T-cell (primary cell): ENCODE measurements around the gene LGR5. TPM values are rescaled to one million over a fixed set of nuclear protein-coding genes. Genes with fewer than 3 reads are reported as not detected.

Experiments used
- ATAC-seq, 4 experiments: fragments of 200-7000 bp in 3 of 4; fragments of 150-1000 bp in 1 of 4; cut with Tn5 transposase; replicated peaks in 1 of 4; 1 replicate in 3 of 4; 2 replicates in 1 of 4; pipeline ENCODE4 v1.10.0; 2021; ENCODE audit warnings: moderate library complexity in 3 of 4, mild to moderate bottlenecking in 2 of 4, moderate number of reproducible peaks in 1 of 4
- CTCF ChIA-PET, 2 donors: fragments of 300-600 bp; sonication (Branson Sonifier 250); formaldehyde crosslinking; loops; one replicate each; lab custom pipeline; 2022; ENCODE audit warnings: antibody characterized with exemption in 2 of 2; lab: Charles Lee
- POLR2A ChIA-PET, 2 donors: fragments of 300-600 bp; sonication (Branson Sonifier 250); formaldehyde crosslinking; loops; one replicate each; lab custom pipeline; 2022; ENCODE audit warnings: antibody characterized with exemption in 2 of 2; lab: Charles Lee
- DNase-seq, 35 experiments: peaks; one replicate each; pipeline versions ENCODE4 v3.0.0 to v3.0.0-alpha.2; 2013 to 2023
- H3K27ac ChIP-seq: one replicate; pipeline ENCODE4 v1.5.1; 2013; ENCODE audit warnings: low read length
- H3K27me3 ChIP-seq, 2 experiments: replicated peaks in 1 of 2; 1 replicate in 1 of 2; 2 replicates in 1 of 2; pipeline versions ENCODE4 v1.6.1 to v1.7.0; 2013; ENCODE audit warnings: low read length in 1 of 2, mixed read lengths in 1 of 2; ENCODE audit not compliant: control insufficient read depth in 2 of 2, insufficient read depth in 2 of 2; ENCODE audit errors: extremely low read depth in 1 of 2
- H3K36me3 ChIP-seq, 2 donors: 1 replicate in 1 of 2; 2 replicates in 1 of 2; pipeline versions ENCODE4 v1.6.1 to v1.7.0; 2013; ENCODE audit warnings: low read length in 1 of 2; ENCODE audit not compliant: control insufficient read depth in 2 of 2, insufficient read depth in 1 of 2; ENCODE audit errors: extremely low read depth in 1 of 2
- H3K4me1 ChIP-seq, 2 experiments: 1 replicate in 1 of 2; 2 replicates in 1 of 2; pipeline versions ENCODE4 v1.6.1 to v1.7.0; 2013; ENCODE audit warnings: low read length in 2 of 2, mixed read lengths in 1 of 2; ENCODE audit not compliant: insufficient read depth in 2 of 2, control insufficient read depth in 1 of 2; ENCODE audit errors: extremely low read depth in 1 of 2
- H3K4me3 ChIP-seq, 2 donors: 1 replicate in 1 of 2; 2 replicates in 1 of 2; pipeline versions ENCODE4 v1.5.1 to v1.7.0; 2013; ENCODE audit warnings: mild to moderate bottlenecking in 2 of 2, low read length in 1 of 2, moderate library complexity in 1 of 2; ENCODE audit not compliant: control insufficient read depth in 1 of 2; ENCODE audit errors: extremely low read depth in 1 of 2
- H3K9me3 ChIP-seq: 2 replicates; pipeline ENCODE4 v1.7.0; 2013
- H3K27ac Mint-ChIP-seq, 2 donors: one replicate each; pipeline ENCODE4 v1.8.0; 2020 to 2021; ENCODE audit warnings: mild to moderate bottlenecking in 2 of 2, mixed read lengths in 2 of 2
- H3K27me3 Mint-ChIP-seq, 2 donors: one replicate each; pipeline ENCODE4 v1.8.0; 2021 to 2022; ENCODE audit warnings: mixed read lengths in 2 of 2
- H3K36me3 Mint-ChIP-seq: one replicate; pipeline ENCODE4 v1.8.0; 2021; ENCODE audit warnings: mixed read lengths
- H3K4me1 Mint-ChIP-seq, 3 donors: one replicate each; pipeline ENCODE4 v1.8.0; 2020 to 2022; ENCODE audit warnings: mixed read lengths in 3 of 3, mild to moderate bottlenecking in 1 of 3
- H3K4me3 Mint-ChIP-seq, 3 donors: one replicate each; pipeline ENCODE4 v1.8.0; 2020 to 2022; ENCODE audit warnings: mild to moderate bottlenecking in 3 of 3, mixed read lengths in 3 of 3, moderate library complexity in 3 of 3
- H3K9me3 Mint-ChIP-seq, 3 donors: one replicate each; pipeline ENCODE4 v1.8.0; 2020 to 2022; ENCODE audit warnings: mixed read lengths in 3 of 3
- WGBS: methylation state at CpG from one replicate; pipeline ENCODE4 v1.1.5; 2013; ENCODE audit warnings: missing lambda C conversion rate; ENCODE audit not compliant: insufficient coverage; 5-methylcytosine and 5-hydroxymethylcytosine counted together
- total RNA-seq, 35 experiments: library from RNA in 6 of 35; stranded (reverse) in 6 of 35; fragments of 120-200 nt in 1 of 35; gene quantifications; one replicate each; pipeline versions ENCODE4 v1.2.1 to v1.2.4 and lab custom pipeline; 2013 to 2026

LGR5 gene
- total RNA-seq, 5 donors from 2014 or later (not counting 1 experiment from before 2014, with no cell fraction given) = 0.25 TPM; not detected in 4

DNA sequence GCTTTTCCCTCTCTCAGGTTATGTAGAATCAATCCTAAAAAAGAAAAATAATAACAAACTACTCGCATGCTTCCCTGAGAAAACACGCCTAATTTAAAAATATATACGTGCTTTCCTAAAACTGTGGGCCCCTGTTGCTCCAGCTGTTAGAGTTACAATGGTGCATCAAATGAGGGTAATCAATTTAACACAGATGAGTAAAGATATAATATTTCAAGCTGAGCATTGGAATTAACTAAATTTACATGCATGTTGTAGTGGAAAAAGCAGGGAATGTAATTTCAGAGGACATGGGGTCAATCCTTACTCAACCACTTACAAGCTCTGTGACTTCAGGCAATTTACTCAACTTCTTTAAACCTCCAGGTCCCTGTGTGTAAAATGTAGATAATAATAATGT, 22.4 kb upstream of the LGR5 start:
- POLR2A ChIA-PET = interaction anchor here in 1 of 2 donors (0.6 kb wide), 1 partner anchor 45 kb away, joined by 3 read pairs; no protein-coding TSS in a partner anchor
- Mint-ChIP-seq H3K36me3 (no peaks in the 10 kb centered on the region), H3K9me3 (no peaks in the 10 kb centered on the region), H3K4me1 (no peaks in the 10 kb centered on the region), H3K27ac (no peak overlapping the region), H3K27me3 (peaks cover 3 to 6% of the 10 kb centered on the region in 2 donors), H3K4me3 (no peak overlapping the region)
- DNase-seq = no peak
- no peak overlapping the region for H3K27ac ChIP-seq
- WGBS = no CpG with 5 or more reads among the region's 3 CpGs
- no peak overlapping the region for H3K4me3 ChIP-seq
- no peaks in the 10 kb centered on the region for H3K36me3 ChIP-seq
- ATAC-seq = no peak
- H3K4me1 ChIP-seq = no peaks in the 10 kb centered on the region
- CTCF ChIA-PET = interaction anchor here (0.7 to 3.5 kb wide), 5 partner anchors 209 to 429 kb away, joined by 3 to 25 read pairs (median 7); no protein-coding TSS in a partner anchor
- no peaks in the 10 kb centered on the region for H3K9me3 ChIP-seq
- peaks cover 0 to 3% of the 10 kb centered on the region in 2 experiments for H3K27me3 ChIP-seq

DNA sequence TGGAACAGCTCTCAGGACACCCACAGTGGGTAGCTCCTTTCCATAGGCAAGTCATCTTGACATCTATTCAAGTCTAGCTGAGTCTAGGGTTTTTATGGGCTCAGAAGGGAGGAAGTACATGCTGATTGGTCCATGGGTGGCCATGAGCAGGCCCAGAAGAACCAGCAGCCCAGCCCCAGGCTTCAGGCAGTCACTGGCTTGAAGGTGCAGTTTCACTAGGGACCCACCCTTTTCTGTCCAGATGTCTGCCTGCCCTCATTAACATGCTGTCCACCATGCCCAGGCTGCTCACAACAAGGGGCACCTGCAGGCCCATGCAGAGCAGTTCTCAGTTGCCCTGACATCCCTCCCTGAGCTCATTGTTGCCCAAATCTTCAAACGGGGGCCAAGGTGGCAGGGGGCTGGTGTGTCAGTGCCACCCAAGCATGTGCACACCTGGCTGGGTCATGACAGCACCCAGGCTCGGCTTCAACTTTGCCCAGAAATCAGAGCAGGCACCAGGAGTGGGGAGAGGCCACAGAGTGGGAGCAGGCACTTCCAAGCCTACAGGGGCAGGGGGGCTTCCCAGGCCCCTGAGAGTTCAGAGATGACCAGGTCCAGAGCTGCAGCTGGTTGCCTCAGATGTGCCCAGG, 18.7 kb upstream of the LGR5 start:
- Mint-ChIP-seq H3K27me3 (peaks cover 4 to 27% of the 10 kb centered on the region in 2 donors), H3K4me1 (no peaks in the 10 kb centered on the region), H3K36me3 (no peaks in the 10 kb centered on the region), H3K27ac (no peak overlapping the region), H3K4me3 (no peak overlapping the region), H3K9me3 (no peaks in the 10 kb centered on the region)
- Histone ChIP-seq H3K4me1 (no peaks in the 10 kb centered on the region), H3K4me3 (no peak overlapping the region), H3K27me3 (peaks cover 0 to 3% of the 10 kb centered on the region in 2 experiments), H3K9me3 (no peaks in the 10 kb centered on the region), H3K27ac (no peak overlapping the region), H3K36me3 (no peaks in the 10 kb centered on the region)
- 62% methylated on average over 2 of the region's 2 CpGs for WGBS
- ChIA-PET POLR2A (no interaction called here), CTCF (interaction anchor here in 1 of 2 donors (0.5 kb wide), 1 partner anchor 326 kb away, joined by 3 read pairs; no protein-coding TSS in a partner anchor)
- DNase-seq (no peak), ATAC-seq (no peak)

DNA sequence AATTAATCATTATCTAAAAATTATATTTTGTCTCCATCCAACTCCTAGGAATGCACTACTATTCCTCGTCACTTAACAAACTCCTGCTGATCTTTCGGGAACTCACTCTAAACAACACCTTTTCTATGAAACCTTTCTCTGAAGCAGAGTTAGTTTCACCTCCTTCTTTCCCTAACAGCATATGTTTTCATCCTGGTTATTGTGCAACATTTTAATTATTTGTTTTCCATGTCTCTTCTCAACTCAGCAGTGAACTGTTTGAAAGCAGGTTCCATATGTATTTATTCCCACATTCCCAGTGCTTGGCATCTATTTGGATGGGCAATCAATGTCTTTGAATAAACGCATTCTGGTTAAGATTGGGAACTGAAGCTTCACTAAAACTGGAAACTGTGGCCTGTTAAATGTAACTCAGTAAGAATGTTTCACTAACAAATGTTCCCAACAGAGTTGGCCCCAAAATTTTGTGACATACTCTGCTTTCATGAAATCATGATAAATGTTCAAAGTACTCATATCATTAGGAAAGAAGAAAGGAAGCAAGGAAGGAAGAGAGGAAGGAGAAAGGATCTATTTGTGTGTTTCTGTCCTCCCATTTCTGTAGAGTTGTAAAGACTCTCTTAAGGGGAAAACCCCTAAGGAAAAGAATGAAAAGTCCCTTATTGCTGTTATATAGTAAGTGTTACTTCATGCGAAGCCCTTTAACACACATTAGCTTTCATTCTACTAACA, 13.9 kb upstream of the LGR5 start:
- ChIA-PET CTCF (interaction anchor here in 1 of 2 donors (0.6 kb wide), 1 partner anchor 316 kb away, joined by 3 read pairs; no protein-coding TSS in a partner anchor), POLR2A (no interaction called here)
- H3K27ac Mint-ChIP-seq = no peak overlapping the region
- WGBS = 79% methylated on average over 2 of the region's 4 CpGs
- H3K9me3 ChIP-seq = no peaks in the 10 kb centered on the region
- H3K4me1 Mint-ChIP-seq = no peaks in the 10 kb centered on the region
- H3K4me3 Mint-ChIP-seq = no peak overlapping the region
- H3K4me3 ChIP-seq = no peak overlapping the region
- DNase-seq (no peak), ATAC-seq (no peak)
- no peaks in the 10 kb centered on the region for H3K36me3 Mint-ChIP-seq
- H3K4me1 ChIP-seq = no peaks in the 10 kb centered on the region
- peaks cover 0 to 3% of the 10 kb centered on the region in 2 experiments for H3K27me3 ChIP-seq
- no peak overlapping the region for H3K27ac ChIP-seq
- H3K36me3 ChIP-seq = no peaks in the 10 kb centered on the region
- H3K27me3 Mint-ChIP-seq = peaks cover 17 to 43% of the 10 kb centered on the region in 2 donors
- H3K9me3 Mint-ChIP-seq = no peaks in the 10 kb centered on the region

DNA sequence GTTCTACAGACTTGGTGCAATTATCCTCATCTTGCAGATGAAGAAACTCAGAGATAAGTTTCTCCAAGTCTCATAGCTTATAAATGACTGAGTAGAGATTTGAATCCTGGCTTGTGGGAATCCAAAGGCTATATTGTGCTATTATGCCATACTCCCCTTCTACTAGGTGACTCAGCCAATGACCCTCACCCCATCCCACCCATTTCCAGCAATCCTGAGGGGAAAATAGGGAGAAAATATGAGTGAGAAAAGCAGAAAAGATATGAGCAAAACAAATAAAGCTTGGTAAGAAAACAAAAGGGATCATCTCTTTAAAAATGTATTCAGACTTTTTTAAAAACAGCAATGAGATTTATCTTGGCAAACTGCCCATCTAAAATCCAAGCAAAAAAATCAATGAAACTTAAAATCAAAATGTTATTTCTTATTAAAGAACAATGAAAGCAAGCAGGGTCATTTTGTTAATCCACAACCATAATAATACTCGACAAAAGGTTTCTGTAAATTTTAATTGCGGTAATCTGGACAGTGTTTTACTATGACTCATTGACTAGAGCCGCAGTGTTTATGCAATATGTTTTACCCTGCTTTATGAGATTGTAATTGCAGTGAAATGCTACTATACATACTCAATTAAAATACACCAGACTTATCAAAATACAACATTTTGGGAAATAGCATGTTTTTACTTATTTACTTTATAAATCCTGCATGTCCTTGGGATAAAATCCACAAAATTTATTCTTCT, 13.1 kb upstream of the LGR5 start:
- CTCF ChIA-PET = interaction anchor here in 1 of 2 donors (0.6 kb wide), 1 partner anchor 315 kb away, joined by 3 read pairs; no protein-coding TSS in a partner anchor
- no CpG with 5 or more reads among the region's 3 CpGs for WGBS
- ATAC-seq = no peak

DNA sequence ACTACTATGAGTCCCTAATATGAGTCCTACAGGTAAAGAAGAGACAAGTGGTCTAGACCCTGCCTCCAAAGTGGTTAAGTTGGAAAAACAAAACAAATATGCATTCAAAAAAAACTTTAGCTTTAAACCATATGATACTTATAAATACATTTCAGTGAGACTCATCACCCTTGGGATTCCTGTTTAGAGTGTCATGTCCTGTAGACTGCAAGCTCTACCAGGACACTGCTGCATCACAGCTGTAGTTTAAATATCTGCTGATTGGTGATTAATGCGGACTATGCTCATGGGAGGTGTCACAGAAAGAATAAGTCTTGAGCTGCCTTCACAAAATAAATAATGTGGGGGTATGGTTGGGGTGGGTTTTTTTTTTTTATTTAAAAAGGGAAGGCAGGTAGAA, 8.8 kb upstream of the LGR5 start:
- no peak overlapping the region for H3K4me3 ChIP-seq
- DNase-seq (no peak), ATAC-seq (no peak)
- peaks cover 8 to 10% (median 9%) of the 10 kb centered on the region in 3 donors for H3K9me3 Mint-ChIP-seq
- no peaks in the 10 kb centered on the region for H3K4me1 ChIP-seq
- ChIA-PET POLR2A (no interaction called here), CTCF (no interaction called here)
- no peak overlapping the region for H3K27ac ChIP-seq
- H3K9me3 ChIP-seq = no peaks in the 10 kb centered on the region
- no peak overlapping the region for H3K4me3 Mint-ChIP-seq
- H3K27ac Mint-ChIP-seq = no peak overlapping the region
- H3K4me1 Mint-ChIP-seq = no peaks in the 10 kb centered on the region
- no peaks in the 10 kb centered on the region for H3K36me3 Mint-ChIP-seq
- no CpG with 5 or more reads among the region's 1 CpG for WGBS
- no peaks in the 10 kb centered on the region for H3K36me3 ChIP-seq
- H3K27me3 Mint-ChIP-seq = peaks cover 41 to 50% of the 10 kb centered on the region in 2 donors
- peaks cover 0 to 3% of the 10 kb centered on the region in 2 experiments for H3K27me3 ChIP-seq

More for the DNA sequence above, 13.1 kb upstream of the LGR5 start:
- H3K36me3 ChIP-seq = no peaks in the 10 kb centered on the region
- peaks cover 17 to 43% of the 10 kb centered on the region in 2 donors for H3K27me3 Mint-ChIP-seq
- no peaks in the 10 kb centered on the region for H3K4me1 ChIP-seq
- H3K9me3 Mint-ChIP-seq = no peaks in the 10 kb centered on the region
- DNase-seq = no peak
- no peak overlapping the region for H3K27ac Mint-ChIP-seq
- H3K4me1 Mint-ChIP-seq = no peaks in the 10 kb centered on the region
- no peaks in the 10 kb centered on the region for H3K9me3 ChIP-seq
- H3K36me3 Mint-ChIP-seq = no peaks in the 10 kb centered on the region
- H3K4me3 ChIP-seq = no peak overlapping the region
- H3K4me3 Mint-ChIP-seq = no peak overlapping the region
- no peak overlapping the region for H3K27ac ChIP-seq
- no peaks in the 10 kb centered on the region for H3K27me3 ChIP-seq
- POLR2A ChIA-PET = no interaction called here

DNA sequence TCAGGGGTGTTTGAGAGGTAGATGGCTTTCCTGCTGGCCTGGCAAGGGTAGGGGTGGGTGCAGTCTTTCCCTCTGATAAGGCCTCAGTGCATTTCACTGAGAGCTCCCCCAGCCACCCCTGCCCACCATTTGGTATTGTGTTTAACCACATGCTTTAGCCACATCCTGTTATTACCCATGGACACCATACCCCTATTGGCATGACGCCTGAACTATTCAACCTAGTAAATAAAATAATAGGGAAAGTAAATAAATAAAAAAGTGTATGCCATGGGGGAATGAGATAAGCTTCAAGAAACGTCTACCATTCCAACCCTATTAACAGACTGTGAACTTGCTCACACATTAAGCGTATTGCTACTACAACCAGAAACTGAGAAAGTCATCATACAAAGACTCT, 7.6 kb upstream of the LGR5 start:
- ChIA-PET POLR2A (no interaction called here), CTCF (no interaction called here)
- no peak for DNase-seq
- no peaks in the 10 kb centered on the region for H3K4me1 Mint-ChIP-seq
- Histone ChIP-seq H3K9me3 (no peaks in the 10 kb centered on the region), H3K36me3 (no peaks in the 10 kb centered on the region), H3K4me3 (no peak overlapping the region), H3K27ac (no peak overlapping the region), H3K27me3 (peaks cover 0 to 7% of the 10 kb centered on the region in 2 experiments), H3K4me1 (no peaks in the 10 kb centered on the region)
- WGBS = no CpG with 5 or more reads among the region's 3 CpGs
- peaks cover 43 to 50% of the 10 kb centered on the region in 2 donors for H3K27me3 Mint-ChIP-seq
- H3K27ac Mint-ChIP-seq = no peak overlapping the region
- peaks cover 13 to 18% (median 18%) of the 10 kb centered on the region in 3 donors for H3K9me3 Mint-ChIP-seq
- H3K4me3 Mint-ChIP-seq = no peak overlapping the region
- no peaks in the 10 kb centered on the region for H3K36me3 Mint-ChIP-seq
- no peak for ATAC-seq
